Glutamatergic neuron (in vitro differentiated cells): ENCODE results near the gene EIF3K. TPM values are rescaled to one million over a fixed set of nuclear protein-coding genes. Genes with fewer than 3 reads are reported as not detected.

ENCODE experiments used
- DNase-seq: peaks from one replicate; pipeline ENCODE4 v3.0.0; 2022
- H3K27ac Mint-ChIP-seq: one replicate; pipeline ENCODE4 v1.8.0; 2020; ENCODE audit warnings: mild to moderate bottlenecking, mixed read lengths, inconsistent platforms; ENCODE audit not compliant: unreplicated experiment
- H3K27me3 Mint-ChIP-seq: one replicate; pipeline ENCODE4 v1.8.0; 2020; ENCODE audit warnings: mild to moderate bottlenecking, moderate library complexity, mixed read lengths, inconsistent platforms; ENCODE audit not compliant: unreplicated experiment
- H3K36me3 Mint-ChIP-seq: one replicate; pipeline ENCODE4 v1.8.0; 2020; ENCODE audit warnings: mild to moderate bottlenecking, mixed read lengths, inconsistent platforms; ENCODE audit not compliant: unreplicated experiment
- H3K4me1 Mint-ChIP-seq: one replicate; pipeline ENCODE4 v1.8.0; 2020; ENCODE audit warnings: mild to moderate bottlenecking, low read depth, mixed read lengths, inconsistent platforms; ENCODE audit not compliant: unreplicated experiment
- H3K4me3 Mint-ChIP-seq: one replicate; pipeline ENCODE4 v1.8.0; 2020; ENCODE audit warnings: mild to moderate bottlenecking, mixed read lengths, inconsistent platforms; ENCODE audit not compliant: unreplicated experiment
- H3K9me3 Mint-ChIP-seq: one replicate; pipeline ENCODE4 v1.8.0; 2020; ENCODE audit warnings: mild to moderate bottlenecking, moderate library complexity, mixed read lengths, inconsistent platforms; ENCODE audit not compliant: unreplicated experiment
- total RNA-seq: library from RNA; stranded (reverse); fragmentation: NEBNext Ultra II Directional; extraction: Animal tissue kit (Norgen Biotek cat#: 25700); gene quantifications from one replicate; pipeline ENCODE4 v1.2.1, GENCODE V29; 2021; ENCODE audit not compliant: unreplicated experiment
- TF ChIP-seq, protein P1 (sequence below): fragments of 200-600 bp; sonication (generic); IDR thresholded peaks from one replicate; pipeline ENCODE4 v1.5.0; 2021; ENCODE audit not compliant: partially characterized antibody, unreplicated experiment

EIF3K gene
- total RNA-seq, 1 donor from 2014 or later: 247 TPM

- Mint-ChIP-seq H3K4me1 (peaks cover 78% of the 10 kb centered on the region), H3K4me3 (peak overlapping the region; percentile 87), H3K27me3 (peaks cover 15% of the 10 kb centered on the region), H3K9me3 (peaks cover 17% of the 10 kb centered on the region), H3K36me3 (no peaks in the 10 kb centered on the region), H3K27ac (peak overlapping the region; percentile 96)
- no peak for DNase-seq
- TF ChIP-seq, protein P1, sequence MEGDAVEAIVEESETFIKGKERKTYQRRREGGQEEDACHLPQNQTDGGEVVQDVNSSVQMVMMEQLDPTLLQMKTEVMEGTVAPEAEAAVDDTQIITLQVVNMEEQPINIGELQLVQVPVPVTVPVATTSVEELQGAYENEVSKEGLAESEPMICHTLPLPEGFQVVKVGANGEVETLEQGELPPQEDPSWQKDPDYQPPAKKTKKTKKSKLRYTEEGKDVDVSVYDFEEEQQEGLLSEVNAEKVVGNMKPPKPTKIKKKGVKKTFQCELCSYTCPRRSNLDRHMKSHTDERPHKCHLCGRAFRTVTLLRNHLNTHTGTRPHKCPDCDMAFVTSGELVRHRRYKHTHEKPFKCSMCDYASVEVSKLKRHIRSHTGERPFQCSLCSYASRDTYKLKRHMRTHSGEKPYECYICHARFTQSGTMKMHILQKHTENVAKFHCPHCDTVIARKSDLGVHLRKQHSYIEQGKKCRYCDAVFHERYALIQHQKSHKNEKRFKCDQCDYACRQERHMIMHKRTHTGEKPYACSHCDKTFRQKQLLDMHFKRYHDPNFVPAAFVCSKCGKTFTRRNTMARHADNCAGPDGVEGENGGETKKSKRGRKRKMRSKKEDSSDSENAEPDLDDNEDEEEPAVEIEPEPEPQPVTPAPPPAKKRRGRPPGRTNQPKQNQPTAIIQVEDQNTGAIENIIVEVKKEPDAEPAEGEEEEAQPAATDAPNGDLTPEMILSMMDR: no peak
Measured at GRCh38 chr19:38665950-38666662, 47.1 kb downstream of the EIF3K start.

DNA sequence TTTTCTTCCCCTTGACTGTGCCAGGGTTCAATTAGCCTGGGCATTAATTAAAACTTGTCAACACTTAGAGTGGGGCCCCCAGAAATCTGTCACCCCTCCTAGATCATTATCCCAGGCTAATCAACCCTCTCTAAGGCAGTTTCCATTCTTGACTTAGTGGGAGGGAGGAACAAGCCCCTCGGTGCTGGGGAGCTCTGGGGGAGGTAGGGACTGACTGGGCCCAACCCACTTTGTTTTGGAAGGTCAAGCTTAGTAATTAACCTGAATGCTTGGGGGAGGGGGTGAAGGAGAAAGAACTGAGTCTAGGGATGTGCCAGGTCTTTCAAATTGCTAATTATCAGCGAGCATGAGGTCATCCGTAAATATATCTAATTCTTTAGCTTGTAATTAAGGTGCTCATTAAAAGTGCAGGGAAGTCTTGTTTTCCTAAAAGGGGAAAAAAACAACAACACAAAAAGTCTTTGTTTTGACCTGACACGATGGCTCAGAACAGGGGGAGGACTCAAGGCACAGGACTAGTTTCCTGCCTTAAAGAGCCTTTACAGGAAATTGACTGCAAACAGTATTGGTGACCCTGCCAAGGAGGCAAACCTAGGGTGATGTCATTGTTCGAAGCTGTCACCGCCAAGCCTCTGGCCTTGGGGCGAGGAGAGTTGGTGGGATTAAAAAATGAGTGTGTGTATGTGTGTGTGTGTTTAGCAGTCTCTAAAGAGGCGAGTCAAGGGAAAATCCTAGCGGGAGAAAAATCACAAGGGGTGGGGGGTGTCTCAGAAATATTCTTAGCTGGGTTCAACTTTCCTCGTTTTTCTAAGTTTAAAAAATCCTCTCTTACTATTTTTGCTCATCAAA, 47.9 kb downstream of the EIF3K start:
- TF ChIP-seq, protein P1: no peak

DNA sequence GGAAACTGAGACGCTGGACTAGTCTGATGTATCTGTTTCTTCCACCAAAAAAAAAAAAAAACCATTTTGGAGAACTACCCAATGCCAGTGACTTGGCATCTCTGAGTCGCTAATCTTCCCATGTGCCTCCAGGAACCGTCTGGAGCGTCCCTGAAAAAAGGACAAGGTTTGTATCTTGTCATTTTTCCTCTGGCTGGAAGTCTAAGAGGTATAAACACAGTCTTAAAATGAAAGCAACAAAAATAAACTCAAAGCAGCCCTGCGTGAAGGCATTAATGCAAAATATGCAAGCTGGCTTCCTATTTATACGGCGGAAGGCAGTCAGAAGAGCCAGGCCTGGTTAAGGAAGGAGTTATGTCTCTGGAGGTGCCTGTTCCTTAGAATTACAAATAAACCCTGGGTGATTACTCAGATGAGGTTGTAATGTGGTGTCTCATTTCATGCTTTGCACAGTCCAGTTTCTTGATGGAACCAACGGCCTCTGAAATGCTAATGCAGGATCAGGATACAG, 48.7 kb downstream of the EIF3K start:
- H3K27me3 Mint-ChIP-seq: peaks cover 15% of the 10 kb centered on the region
- peaks cover 17% of the 10 kb centered on the region for H3K9me3 Mint-ChIP-seq
- no peaks in the 10 kb centered on the region for H3K36me3 Mint-ChIP-seq
- TF ChIP-seq, protein P1: no peak
- H3K27ac Mint-ChIP-seq: peak overlapping the region; percentile 96
- peak overlapping the region; percentile 67 for H3K4me3 Mint-ChIP-seq
- no peak for DNase-seq
- H3K4me1 Mint-ChIP-seq: peaks cover 74% of the 10 kb centered on the region

More for the DNA sequence above, 47.9 kb downstream of the EIF3K start:
- no peaks in the 10 kb centered on the region for H3K36me3 Mint-ChIP-seq
- H3K4me3 Mint-ChIP-seq: peak overlapping the region; percentile 87
- peak overlapping the region; percentile 96 for H3K27ac Mint-ChIP-seq
- H3K27me3 Mint-ChIP-seq: peaks cover 15% of the 10 kb centered on the region
- peaks cover 81% of the 10 kb centered on the region for H3K4me1 Mint-ChIP-seq
- DNase-seq: no peak
- peaks cover 17% of the 10 kb centered on the region for H3K9me3 Mint-ChIP-seq

DNA sequence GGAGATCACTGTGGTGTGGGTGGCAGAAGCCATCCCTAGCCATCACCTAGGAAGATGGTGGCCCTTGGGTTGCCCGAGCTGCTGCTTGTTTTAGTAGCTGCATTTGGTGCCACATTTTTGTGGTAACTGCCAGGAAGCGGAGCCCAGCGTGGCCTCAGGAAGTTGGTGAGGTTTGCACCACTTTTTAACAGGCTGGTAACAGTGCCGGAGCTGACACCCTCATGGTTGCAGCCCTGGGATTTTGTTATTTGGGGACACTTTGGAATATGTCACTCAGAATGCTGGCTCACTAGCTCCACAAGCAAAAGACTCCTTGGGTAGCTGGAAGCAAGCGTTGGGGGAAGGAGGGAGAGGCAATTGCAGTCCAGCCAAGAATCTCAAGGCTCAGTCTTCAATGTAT, 50.6 kb downstream of the EIF3K start:
- no peak for DNase-seq
- Mint-ChIP-seq H3K4me1 (peaks cover 62% of the 10 kb centered on the region), H3K9me3 (peaks cover 13% of the 10 kb centered on the region), H3K27me3 (peaks cover 14% of the 10 kb centered on the region), H3K36me3 (no peaks in the 10 kb centered on the region), H3K4me3 (no peak overlapping the region), H3K27ac (peak overlapping the region; percentile 73)
- TF ChIP-seq, protein P1: no peak
